HG02981 (cell line): ENCODE measurements around the gene DIPK1A.

ENCODE experiments used
- ATAC-seq: cut with Tn5 transposase; IDR thresholded peaks from one replicate; pipeline ENCODE4 v1.9.1; 2021; ENCODE audit warnings: mild to moderate bottlenecking, moderate library complexity; ENCODE audit not compliant: unreplicated experiment

Gene DIPK1A

GRCh38 chr1:92843429-92844352, 117.6 kb downstream of the DIPK1A start:
- no peak for ATAC-seq

GRCh38 chr1:92843046-92843423, 118.2 kb downstream of the DIPK1A start:
- no peak for ATAC-seq

- no peak for ATAC-seq
Observed at GRCh38 chr1:92842082-92843045, 118.9 kb downstream of the DIPK1A start.

- no peak for ATAC-seq
Observed at GRCh38 chr1:92840600-92840999, 120.7 kb downstream of the DIPK1A start.

GRCh38 chr1:92839442-92839841, 121.8 kb downstream of the DIPK1A start:
- no peak for ATAC-seq

- ATAC-seq, result no peak
Observed at GRCh38 chr1:92838519-92838918, 122.7 kb downstream of the DIPK1A start.

- no peak for ATAC-seq
Observed at GRCh38 chr1:92837062-92837461, 124.2 kb downstream of the DIPK1A start.

- no peak for ATAC-seq
Observed at GRCh38 chr1:92834617-92835016, 126.6 kb downstream of the DIPK1A start.

GRCh38 chr1:92833840-92834239, 127.4 kb downstream of the DIPK1A start:
- no peak for ATAC-seq

GRCh38 chr1:92832537-92833114, 128.6 kb downstream of the DIPK1A start:
- no peak for ATAC-seq

- peak; percentile 92 for ATAC-seq
Observed at GRCh38 chr1:92831762-92832536, 129.3 kb downstream of the DIPK1A start, which contains the start of gene RPL5. Gene RPL5, plus strand, starts transcription at chr1:92832040. Its CDS starts 75 bp downstream, at chr1:92832115.

- no peak for ATAC-seq
Observed at GRCh38 chr1:92831368-92831761, 129.9 kb downstream of the DIPK1A start.

GRCh38 chr1:92826792-92827191, 134.5 kb downstream of the DIPK1A start:
- no peak for ATAC-seq

- ATAC-seq, result no peak
Observed at GRCh38 chr1:92822879-92823278, 138.4 kb downstream of the DIPK1A start.

- ATAC-seq, result no peak
Observed at GRCh38 chr1:92820551-92820950, 140.7 kb downstream of the DIPK1A start.

- no peak for ATAC-seq
Observed at GRCh38 chr1:92820024-92820423, 141.2 kb downstream of the DIPK1A start.

- ATAC-seq, result peak; percentile 78
Observed at GRCh38 chr1:92817986-92818764, 143.1 kb downstream of the DIPK1A start.

GRCh38 chr1:92817137-92817697, 144.0 kb downstream of the DIPK1A start:
- no peak for ATAC-seq

- ATAC-seq, result no peak
Observed at GRCh38 chr1:92816732-92817131, 144.5 kb downstream of the DIPK1A start.
